ENCODE data around the gene SPRR4. TPM values are rescaled to one million over a fixed set of nuclear protein-coding genes. Genes with fewer than 3 reads are reported as not detected.

Gene SPRR4
- polyA plus RNA-seq, 1 donor from 2014 or later = not detected

GRCh38 chr1:152993186-152993585, 22.7 kb downstream of the SPRR4 start:
- no peak overlapping the region for H3K9ac ChIP-seq (ENCODE audit: low read length)
- H3K4me2 ChIP-seq (ENCODE audit: low read length) = no peak overlapping the region
- no peak overlapping the region for H3K4me3 ChIP-seq (ENCODE audit: low read length)
- H2AFZ ChIP-seq (ENCODE audit: low read depth, low read length) = no peak overlapping the region
- H3K9me2 ChIP-seq (ENCODE audit: insufficient read depth, low read length) = no peaks in the 10 kb centered on the region
- H3K36me3 ChIP-seq (ENCODE audit: insufficient read depth, low read length) = no peaks in the 10 kb centered on the region
- H3K27me3 ChIP-seq (ENCODE audit: insufficient read depth, low read depth, low read length) = no peaks in the 10 kb centered on the region
- no peaks in the 10 kb centered on the region for H3K79me2 ChIP-seq (replicated peaks; ENCODE audit: insufficient read depth, low read length)
- H3K9me3 ChIP-seq (ENCODE audit: low read length) = no peaks in the 10 kb centered on the region
- no peaks in the 10 kb centered on the region for H3F3A ChIP-seq (ENCODE audit: insufficient read depth, low read length, poor library complexity, severe bottlenecking)
- H3K27ac ChIP-seq (ENCODE audit: low read length) = no peak overlapping the region
- no peaks in the 10 kb centered on the region for H4K20me1 ChIP-seq (ENCODE audit: insufficient read depth)
- no peak for TF ChIP-seq POLR2AphosphoS5 (IDR thresholded peaks at IDR 0.05)
- TF ChIP-seq EP300 (conservative IDR thresholded peaks at IDR 0.05; ENCODE audit: poor library complexity, severe bottlenecking) = no peak
- no peak for TF ChIP-seq SMC3 (conservative IDR thresholded peaks at IDR 0.05; ENCODE audit: poor library complexity)
- TF ChIP-seq EZH2 (IDR thresholded peaks at IDR 0.05; ENCODE audit: borderline replicate concordance, insufficient read depth, low read length, poor library complexity, severe bottlenecking) = no peak
- no peak for TF ChIP-seq MXI1 (conservative IDR thresholded peaks at IDR 0.05; ENCODE audit: poor library complexity, severe bottlenecking)
- TF ChIP-seq, protein P1, sequence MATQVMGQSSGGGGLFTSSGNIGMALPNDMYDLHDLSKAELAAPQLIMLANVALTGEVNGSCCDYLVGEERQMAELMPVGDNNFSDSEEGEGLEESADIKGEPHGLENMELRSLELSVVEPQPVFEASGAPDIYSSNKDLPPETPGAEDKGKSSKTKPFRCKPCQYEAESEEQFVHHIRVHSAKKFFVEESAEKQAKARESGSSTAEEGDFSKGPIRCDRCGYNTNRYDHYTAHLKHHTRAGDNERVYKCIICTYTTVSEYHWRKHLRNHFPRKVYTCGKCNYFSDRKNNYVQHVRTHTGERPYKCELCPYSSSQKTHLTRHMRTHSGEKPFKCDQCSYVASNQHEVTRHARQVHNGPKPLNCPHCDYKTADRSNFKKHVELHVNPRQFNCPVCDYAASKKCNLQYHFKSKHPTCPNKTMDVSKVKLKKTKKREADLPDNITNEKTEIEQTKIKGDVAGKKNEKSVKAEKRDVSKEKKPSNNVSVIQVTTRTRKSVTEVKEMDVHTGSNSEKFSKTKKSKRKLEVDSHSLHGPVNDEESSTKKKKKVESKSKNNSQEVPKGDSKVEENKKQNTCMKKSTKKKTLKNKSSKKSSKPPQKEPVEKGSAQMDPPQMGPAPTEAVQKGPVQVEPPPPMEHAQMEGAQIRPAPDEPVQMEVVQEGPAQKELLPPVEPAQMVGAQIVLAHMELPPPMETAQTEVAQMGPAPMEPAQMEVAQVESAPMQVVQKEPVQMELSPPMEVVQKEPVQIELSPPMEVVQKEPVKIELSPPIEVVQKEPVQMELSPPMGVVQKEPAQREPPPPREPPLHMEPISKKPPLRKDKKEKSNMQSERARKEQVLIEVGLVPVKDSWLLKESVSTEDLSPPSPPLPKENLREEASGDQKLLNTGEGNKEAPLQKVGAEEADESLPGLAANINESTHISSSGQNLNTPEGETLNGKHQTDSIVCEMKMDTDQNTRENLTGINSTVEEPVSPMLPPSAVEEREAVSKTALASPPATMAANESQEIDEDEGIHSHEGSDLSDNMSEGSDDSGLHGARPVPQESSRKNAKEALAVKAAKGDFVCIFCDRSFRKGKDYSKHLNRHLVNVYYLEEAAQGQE (IDR thresholded peaks at IDR 0.05; ENCODE audit: borderline replicate concordance) = no peak
- TF ChIP-seq TAF1 (IDR thresholded peaks at IDR 0.05; ENCODE audit: low read depth) = no peak
- TF ChIP-seq, protein P2, sequence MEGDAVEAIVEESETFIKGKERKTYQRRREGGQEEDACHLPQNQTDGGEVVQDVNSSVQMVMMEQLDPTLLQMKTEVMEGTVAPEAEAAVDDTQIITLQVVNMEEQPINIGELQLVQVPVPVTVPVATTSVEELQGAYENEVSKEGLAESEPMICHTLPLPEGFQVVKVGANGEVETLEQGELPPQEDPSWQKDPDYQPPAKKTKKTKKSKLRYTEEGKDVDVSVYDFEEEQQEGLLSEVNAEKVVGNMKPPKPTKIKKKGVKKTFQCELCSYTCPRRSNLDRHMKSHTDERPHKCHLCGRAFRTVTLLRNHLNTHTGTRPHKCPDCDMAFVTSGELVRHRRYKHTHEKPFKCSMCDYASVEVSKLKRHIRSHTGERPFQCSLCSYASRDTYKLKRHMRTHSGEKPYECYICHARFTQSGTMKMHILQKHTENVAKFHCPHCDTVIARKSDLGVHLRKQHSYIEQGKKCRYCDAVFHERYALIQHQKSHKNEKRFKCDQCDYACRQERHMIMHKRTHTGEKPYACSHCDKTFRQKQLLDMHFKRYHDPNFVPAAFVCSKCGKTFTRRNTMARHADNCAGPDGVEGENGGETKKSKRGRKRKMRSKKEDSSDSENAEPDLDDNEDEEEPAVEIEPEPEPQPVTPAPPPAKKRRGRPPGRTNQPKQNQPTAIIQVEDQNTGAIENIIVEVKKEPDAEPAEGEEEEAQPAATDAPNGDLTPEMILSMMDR (IDR thresholded peaks at IDR 0.05; ENCODE audit: poor library complexity, severe bottlenecking) = no peak
- TF ChIP-seq RAD21 (conservative IDR thresholded peaks at IDR 0.05) = no peak

- H3K9ac ChIP-seq (ENCODE audit: low read length) = no peak overlapping the region
- H3K4me2 ChIP-seq (ENCODE audit: low read length) = no peak overlapping the region
- no peaks in the 10 kb centered on the region for H3K9me2 ChIP-seq (ENCODE audit: insufficient read depth, low read length)
- no peaks in the 10 kb centered on the region for H3K79me2 ChIP-seq (replicated peaks; ENCODE audit: insufficient read depth, low read length)
- H3K27ac ChIP-seq (ENCODE audit: low read length) = no peak overlapping the region
- no peak overlapping the region for H3K4me3 ChIP-seq (ENCODE audit: low read length)
- no peaks in the 10 kb centered on the region for H3F3A ChIP-seq (ENCODE audit: insufficient read depth, low read length, poor library complexity, severe bottlenecking)
- H4K20me1 ChIP-seq (ENCODE audit: insufficient read depth) = no peaks in the 10 kb centered on the region
- no peaks in the 10 kb centered on the region for H3K9me3 ChIP-seq (ENCODE audit: low read length)
- H3K36me3 ChIP-seq (ENCODE audit: insufficient read depth, low read length) = no peaks in the 10 kb centered on the region
- no peaks in the 10 kb centered on the region for H3K27me3 ChIP-seq (ENCODE audit: insufficient read depth, low read depth, low read length)
- no peak overlapping the region for H2AFZ ChIP-seq (ENCODE audit: low read depth, low read length)
- TF ChIP-seq EZH2 (IDR thresholded peaks at IDR 0.05; ENCODE audit: borderline replicate concordance, insufficient read depth, low read length, poor library complexity, severe bottlenecking) (no peak), MXI1 (conservative IDR thresholded peaks at IDR 0.05; ENCODE audit: poor library complexity, severe bottlenecking) (no peak), TAF1 (IDR thresholded peaks at IDR 0.05; ENCODE audit: low read depth) (no peak)
- TF ChIP-seq, protein P1 (IDR thresholded peaks at IDR 0.05; ENCODE audit: borderline replicate concordance) = no peak
- TF ChIP-seq, protein P2 (IDR thresholded peaks at IDR 0.05; ENCODE audit: poor library complexity, severe bottlenecking) = no peak
These were observed 25.4 kb downstream of the SPRR4 start for GRCh38 chr1:152995842-152996241.
